ENCODE results near the gene ESCO1.
A peak's percentile ranks its signal among the peaks of the same experiment; 100 is the strongest.
"Not testable (repeated sequence)": the region's sequence is repeated elsewhere in the genome, so short reads cannot be mapped to it uniquely, and the experiment has no call there.

Gene ESCO1, protein sequence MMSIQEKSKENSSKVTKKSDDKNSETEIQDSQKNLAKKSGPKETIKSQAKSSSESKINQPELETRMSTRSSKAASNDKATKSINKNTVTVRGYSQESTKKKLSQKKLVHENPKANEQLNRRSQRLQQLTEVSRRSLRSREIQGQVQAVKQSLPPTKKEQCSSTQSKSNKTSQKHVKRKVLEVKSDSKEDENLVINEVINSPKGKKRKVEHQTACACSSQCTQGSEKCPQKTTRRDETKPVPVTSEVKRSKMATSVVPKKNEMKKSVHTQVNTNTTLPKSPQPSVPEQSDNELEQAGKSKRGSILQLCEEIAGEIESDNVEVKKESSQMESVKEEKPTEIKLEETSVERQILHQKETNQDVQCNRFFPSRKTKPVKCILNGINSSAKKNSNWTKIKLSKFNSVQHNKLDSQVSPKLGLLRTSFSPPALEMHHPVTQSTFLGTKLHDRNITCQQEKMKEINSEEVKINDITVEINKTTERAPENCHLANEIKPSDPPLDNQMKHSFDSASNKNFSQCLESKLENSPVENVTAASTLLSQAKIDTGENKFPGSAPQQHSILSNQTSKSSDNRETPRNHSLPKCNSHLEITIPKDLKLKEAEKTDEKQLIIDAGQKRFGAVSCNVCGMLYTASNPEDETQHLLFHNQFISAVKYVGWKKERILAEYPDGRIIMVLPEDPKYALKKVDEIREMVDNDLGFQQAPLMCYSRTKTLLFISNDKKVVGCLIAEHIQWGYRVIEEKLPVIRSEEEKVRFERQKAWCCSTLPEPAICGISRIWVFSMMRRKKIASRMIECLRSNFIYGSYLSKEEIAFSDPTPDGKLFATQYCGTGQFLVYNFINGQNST

DNA sequence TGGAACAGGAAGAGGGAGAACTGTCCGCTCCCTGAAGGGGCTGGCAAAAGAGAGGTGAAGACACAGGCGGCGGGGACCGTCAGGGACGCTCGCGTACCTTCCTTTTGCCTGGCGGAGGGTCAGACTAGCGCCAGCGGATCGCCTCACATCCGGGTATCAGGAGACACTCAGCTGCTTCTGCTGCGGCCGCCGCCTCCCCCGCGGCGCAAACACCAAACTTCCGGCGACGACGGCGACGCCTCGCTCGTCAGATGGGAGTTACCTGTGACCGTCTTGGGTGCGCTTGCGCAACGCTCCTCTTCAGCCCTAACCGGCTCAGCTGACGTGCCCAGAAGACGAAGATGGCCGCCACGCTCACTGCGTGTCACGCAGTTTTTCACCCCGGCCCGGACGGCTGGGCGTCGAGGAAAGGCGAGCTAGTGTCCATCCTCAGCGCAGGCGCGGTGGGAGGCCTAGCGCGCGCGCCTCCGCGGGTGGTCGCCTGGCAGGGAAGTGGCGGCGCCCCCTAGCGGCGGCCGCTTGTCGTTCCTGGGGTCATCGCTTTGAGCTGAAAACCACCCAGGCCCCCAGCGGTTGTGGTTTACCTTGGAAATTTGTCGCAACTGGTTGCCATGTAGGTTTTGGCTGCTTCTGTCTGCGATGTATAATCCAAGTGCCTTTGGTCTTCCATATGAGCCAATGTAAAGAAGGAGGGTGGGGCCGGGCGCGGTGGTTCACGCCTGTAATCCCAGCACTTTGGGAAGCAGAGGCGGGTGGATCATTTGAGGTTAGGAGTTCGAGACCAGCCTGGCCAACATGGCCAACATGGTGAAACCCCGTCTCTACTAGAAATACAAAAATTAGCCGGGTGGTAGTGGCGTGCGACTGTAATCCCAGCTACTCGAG, at the start of gene ESCO1:
ESCO1 (minus strand) TSS at position 179 of the 885 bp plus-strand sequence. CDS start 25,861 bp downstream, outside the sequence.
- peak; percentile 97 for DNase-seq

GRCh38 chr18:21640375-21640774, 39.9 kb upstream of the ESCO1 start:
- DNase-seq: not testable (repeated sequence)

- no peak for DNase-seq
These were observed 38.3 kb upstream of the ESCO1 start for GRCh38 chr18:21638822-21639221.

DNA sequence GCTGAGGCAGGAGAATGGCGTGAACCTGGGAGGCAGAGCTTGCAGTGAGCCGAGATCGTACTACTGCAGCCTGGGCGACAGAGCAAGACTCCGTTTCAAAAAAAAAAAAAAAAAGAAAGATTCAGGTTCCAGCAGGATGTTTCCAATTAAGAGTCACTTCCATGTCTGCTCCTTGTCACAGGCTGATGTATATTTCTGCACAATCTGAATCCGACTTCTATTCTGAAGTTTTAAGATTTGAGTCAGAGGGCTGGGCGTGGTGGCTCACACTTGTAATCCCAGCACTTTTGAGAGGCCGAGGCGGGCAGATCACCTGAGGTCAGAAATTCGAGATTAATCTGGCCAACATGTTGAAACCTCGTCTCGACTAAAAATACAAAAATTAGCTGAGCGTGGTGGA, 36.3 kb upstream of the ESCO1 start:
- DNase-seq: no peak

- no peak for DNase-seq
These were observed 34.2 kb upstream of the ESCO1 start for GRCh38 chr18:21634588-21635199.

GRCh38 chr18:21632393-21632792, 31.9 kb upstream of the ESCO1 start:
- peak in 1 of 2 experiments; percentile 20 for DNase-seq

DNA sequence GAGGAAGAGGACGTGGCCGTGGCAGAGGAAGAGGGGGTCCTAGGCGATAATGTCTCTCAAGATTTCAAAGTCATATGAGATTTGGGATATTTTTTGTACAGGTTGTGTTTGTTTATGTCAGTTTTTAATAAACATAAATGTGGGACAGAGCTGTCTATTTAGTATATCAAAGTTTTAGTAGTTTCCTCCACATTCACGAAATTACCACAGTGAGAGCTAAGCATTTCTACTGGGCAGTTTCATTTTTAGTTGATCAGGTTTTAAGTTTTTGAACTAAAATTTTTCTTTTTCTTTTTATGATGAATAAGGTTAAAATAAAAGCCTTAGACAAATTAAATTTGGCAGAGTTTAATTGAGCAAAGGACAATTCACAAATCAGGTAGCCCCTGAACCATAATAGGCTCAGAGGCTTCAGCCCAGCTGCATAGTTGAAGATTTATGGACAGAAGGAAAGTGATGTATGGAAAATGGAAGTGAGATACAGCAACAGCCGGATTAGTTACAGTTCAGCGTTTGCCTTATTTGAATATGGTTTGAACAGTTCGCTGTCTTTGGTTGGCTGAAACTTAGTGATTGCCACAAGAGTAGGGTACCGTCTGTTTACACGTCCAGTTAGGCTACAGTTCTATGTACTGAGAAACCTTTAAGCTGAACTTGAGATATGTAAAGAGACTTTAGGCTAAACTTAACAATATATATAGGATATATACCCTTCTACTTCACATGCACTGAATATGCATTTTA, 28.8 kb upstream of the ESCO1 start:
- DNase-seq: no peak

- not testable (repeated sequence) for DNase-seq
These were observed 21.1 kb upstream of the ESCO1 start for GRCh38 chr18:21621640-21622039.

DNA sequence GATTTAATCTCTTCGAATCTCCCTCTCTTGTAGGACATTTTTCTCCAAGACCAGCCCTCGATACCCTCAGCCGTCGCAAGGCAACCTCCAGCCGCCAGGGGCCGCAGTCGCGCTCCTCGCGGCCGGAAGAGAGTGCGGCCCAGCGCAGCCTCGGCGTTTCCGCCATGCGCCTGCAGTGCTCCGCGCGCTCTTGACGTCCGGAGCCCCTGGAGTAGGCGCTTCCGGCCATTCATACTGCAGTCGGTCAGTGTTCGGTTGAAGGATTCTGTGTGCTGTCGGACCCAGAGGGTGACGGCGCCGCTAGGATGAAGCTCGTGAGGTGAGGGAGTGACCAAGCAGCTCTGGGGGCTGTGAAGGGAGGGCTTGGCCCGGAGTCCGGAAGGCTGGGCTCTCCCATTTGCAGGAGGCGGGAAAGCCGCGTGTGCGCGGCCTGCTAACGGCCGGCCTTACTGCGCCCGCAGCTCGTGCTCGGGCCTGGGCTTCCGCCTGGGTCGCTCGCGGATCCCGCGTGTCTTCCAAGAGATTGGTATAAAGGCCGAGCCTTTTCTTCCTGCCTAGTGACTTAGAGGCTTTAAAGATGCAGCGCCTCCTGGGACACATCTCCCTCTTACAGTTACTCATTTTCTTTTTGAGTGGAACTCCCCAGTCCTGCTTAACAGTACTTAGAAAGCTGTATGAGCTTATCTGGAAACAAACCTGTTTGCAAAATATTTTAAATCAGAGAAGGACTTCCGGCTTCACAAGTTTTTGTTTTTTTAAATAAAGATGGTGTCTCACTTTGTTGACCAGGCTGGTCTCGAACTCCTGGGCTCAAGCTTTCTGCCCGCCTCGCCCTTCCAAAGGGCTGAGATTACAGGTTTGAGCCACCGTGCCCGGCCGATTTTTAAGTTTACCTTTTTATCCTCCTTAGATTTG, 11.9 kb upstream of the ESCO1 start, which contains the start of gene SNRPD1:
SNRPD1 (plus strand) TSS at position 190 of the 915 bp plus-strand sequence; CDS start at position 306, 116 bp downstream.
- DNase-seq: peak; percentile 81 to 88

GRCh38 chr18:21611401-21612124, 11.1 kb upstream of the ESCO1 start:
- DNase-seq: not testable (repeated sequence)

GRCh38 chr18:21605213-21605612, 4.7 kb upstream of the ESCO1 start:
- no peak for DNase-seq

GRCh38 chr18:21604671-21605070, 4.2 kb upstream of the ESCO1 start:
- DNase-seq: no peak

GRCh38 chr18:21602299-21602587, 1.7 kb upstream of the ESCO1 start:
- DNase-seq: peak; percentile 85 to 90

DNA sequence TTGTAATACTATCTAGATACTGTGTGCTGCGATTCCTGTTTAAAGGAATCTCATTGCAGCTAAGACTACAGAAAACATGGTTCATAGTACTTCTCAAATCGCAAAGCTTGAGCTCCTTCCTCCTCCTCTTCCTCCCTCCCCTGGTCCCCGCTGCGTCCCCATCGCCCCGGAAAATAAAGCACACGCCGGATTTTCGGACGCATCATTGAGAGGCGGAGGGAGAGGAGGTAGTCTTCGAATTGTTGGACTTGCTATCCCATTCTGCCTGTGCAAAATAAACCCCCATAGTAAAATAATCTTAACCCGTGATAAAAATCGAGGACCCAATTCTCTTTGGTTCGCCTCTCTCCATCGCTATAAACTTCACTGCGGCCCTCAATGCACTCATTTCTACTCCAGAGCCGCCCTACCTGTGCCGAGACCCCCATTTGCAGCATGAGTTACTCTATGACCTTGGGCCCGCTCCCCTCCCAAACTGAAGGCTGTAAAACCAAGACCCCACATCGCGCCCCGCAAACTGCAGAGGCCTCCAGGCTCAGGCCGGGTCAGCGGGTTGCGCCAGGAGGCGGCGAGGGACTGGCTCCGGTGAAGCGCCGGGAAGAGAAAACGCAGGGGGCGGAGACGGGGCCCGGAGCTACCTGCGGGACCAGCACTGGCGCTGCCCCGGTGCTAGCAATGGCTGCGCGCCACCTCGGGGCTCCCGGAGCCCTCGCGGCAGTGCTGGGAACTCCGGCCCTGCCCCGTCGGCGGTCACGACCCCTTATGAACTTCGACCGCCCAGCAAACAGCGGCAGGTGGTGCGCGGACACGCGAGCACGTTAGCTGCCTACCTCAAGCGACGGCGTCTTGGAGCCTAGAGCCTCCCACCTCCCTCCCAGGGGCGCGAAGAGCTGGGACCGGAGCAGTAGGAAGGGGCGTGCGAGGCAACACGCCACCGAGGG, 649 bp downstream of the ESCO1 start:
- DNase-seq: peak; percentile 8 to 87

DNA sequence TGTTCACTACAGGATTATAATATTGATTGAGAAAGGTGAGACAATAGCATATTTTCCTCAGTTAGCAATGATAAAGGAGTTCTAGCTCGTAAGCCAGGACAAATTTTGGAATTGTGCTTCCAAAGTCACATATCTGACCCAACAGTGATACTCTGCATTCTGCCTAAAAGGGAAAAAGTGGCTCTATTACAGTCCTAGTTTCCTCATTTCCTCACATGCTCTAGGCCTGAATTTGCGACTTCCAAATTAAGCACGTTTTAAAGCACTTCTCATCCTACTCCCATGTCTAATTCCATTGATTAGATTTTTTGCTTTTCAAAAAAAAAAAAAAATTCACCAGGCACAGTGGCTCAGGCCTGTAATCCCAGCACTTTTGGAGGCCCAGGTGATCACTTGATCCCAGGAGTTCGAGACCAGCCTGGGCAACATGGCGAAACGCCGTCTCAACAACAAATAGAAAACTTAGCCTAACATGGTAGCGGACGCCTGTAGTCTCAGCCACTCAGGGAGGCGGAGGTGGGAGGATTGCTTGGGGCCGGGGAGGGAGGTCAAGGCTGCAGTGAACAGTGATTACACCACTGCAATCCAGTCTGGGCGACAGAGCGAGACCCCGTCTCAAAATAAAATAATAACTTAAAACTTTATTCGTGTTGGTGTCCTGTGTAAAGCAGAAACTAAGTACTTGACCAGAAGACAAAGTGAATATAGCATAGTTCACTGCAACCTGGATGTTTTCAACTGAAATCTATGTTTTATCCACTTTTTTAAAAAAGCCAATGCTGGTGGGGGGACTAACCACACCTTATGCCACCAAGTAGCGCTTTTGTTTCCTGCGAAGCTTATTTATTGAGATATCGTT, 1.5 kb downstream of the ESCO1 start:
- peak; percentile 36 to 39 for DNase-seq

DNA sequence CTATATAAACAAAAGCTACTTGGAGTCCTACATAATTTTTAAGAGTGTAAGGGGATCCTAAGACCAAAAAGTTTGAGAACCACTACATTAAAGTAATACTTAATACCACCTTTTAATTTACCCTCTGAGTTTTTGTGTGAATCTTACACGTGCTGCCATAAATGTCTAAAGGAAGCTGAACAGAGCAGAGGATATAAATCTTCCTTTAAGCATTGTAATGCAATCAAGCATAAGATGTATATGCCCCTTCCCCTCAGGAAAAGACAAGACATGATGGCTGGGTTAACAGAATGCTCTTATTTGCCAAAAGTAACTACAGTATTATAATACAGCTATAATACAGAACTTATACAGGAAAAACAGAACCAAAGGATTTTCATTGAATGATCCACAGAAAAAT, 2.9 kb downstream of the ESCO1 start:
- no peak for DNase-seq

GRCh38 chr18:21593540-21594257, 6.8 kb downstream of the ESCO1 start:
- peak; percentile 41 to 61 for DNase-seq
